ENCODE data around the gene LYL1.

DNA sequence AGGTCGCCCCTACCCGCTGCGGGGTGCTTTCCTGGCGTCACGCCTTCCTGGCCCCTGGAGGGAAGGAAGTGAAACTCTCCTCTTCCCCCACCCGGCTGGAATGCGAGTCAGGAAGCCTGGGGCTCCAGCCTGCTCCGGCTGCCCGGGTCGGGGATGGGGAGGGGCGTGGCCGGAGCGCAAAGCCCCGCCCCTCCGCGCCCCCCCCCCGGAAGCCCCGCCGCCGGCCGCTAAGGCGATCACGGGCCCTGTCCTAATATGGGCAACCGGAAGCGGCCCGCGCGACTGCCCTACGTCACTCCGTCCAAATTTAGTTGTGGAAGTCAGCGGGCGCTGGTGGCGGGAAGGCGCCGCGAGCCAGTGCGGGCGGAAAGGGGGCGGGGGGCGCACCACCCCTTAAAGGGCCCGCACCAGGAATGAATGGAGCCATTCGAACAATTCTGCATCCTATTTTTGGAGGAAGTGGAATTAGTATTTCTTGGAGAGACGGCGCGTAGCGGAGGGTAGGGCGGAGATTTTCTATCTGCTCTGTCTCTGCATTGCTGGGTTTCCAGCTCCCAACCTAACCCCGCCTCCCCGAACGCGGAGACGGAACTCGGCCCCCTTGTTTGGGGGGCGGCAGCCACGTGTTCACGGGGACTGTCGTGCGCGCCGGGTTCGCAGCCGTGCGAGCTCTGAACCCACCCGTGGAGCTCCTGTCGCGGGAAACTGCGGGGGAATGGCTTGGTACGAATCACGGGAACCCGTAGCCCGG is 49.1 kb upstream of the LYL1 start:
- no peak for TF ChIP-seq ZNF274 (IDR thresholded peaks at IDR 0.05; ENCODE audit: borderline replicate concordance, low read depth, low read length)
- TF ChIP-seq, protein P1, sequence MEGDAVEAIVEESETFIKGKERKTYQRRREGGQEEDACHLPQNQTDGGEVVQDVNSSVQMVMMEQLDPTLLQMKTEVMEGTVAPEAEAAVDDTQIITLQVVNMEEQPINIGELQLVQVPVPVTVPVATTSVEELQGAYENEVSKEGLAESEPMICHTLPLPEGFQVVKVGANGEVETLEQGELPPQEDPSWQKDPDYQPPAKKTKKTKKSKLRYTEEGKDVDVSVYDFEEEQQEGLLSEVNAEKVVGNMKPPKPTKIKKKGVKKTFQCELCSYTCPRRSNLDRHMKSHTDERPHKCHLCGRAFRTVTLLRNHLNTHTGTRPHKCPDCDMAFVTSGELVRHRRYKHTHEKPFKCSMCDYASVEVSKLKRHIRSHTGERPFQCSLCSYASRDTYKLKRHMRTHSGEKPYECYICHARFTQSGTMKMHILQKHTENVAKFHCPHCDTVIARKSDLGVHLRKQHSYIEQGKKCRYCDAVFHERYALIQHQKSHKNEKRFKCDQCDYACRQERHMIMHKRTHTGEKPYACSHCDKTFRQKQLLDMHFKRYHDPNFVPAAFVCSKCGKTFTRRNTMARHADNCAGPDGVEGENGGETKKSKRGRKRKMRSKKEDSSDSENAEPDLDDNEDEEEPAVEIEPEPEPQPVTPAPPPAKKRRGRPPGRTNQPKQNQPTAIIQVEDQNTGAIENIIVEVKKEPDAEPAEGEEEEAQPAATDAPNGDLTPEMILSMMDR (IDR thresholded peaks at IDR 0.05 in 2 of 3, conservative IDR thresholded peaks at IDR 0.05 in 1 of 3; ENCODE audit: insufficient read depth in 2 of 3, low read depth in 1 of 3, low read length in 3 of 3): peak in 1 of 3 experiments; percentile 18; a peak in 2 of 6 replicates
- TF ChIP-seq NONO (IDR thresholded peaks at IDR 0.05; ENCODE audit: low read depth in 2 of 2, low read length in 1 of 2): no peak; a peak in 1 of 4 replicates
- TF ChIP-seq RB1 (IDR thresholded peaks at IDR 0.05; ENCODE audit: low read depth): peak; percentile 94
- TF ChIP-seq NCOR1 (IDR thresholded peaks at IDR 0.05): peak; percentile 63; the same call in 1 of the 2 replicates
- TF ChIP-seq, protein P2, sequence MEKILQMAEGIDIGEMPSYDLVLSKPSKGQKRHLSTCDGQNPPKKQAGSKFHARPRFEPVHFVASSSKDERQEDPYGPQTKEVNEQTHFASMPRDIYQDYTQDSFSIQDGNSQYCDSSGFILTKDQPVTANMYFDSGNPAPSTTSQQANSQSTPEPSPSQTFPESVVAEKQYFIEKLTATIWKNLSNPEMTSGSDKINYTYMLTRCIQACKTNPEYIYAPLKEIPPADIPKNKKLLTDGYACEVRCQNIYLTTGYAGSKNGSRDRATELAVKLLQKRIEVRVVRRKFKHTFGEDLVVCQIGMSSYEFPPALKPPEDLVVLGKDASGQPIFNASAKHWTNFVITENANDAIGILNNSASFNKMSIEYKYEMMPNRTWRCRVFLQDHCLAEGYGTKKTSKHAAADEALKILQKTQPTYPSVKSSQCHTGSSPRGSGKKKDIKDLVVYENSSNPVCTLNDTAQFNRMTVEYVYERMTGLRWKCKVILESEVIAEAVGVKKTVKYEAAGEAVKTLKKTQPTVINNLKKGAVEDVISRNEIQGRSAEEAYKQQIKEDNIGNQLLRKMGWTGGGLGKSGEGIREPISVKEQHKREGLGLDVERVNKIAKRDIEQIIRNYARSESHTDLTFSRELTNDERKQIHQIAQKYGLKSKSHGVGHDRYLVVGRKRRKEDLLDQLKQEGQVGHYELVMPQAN (IDR thresholded peaks at IDR 0.05; ENCODE audit: borderline replicate concordance): peak; percentile 83
- TF ChIP-seq, protein P3, sequence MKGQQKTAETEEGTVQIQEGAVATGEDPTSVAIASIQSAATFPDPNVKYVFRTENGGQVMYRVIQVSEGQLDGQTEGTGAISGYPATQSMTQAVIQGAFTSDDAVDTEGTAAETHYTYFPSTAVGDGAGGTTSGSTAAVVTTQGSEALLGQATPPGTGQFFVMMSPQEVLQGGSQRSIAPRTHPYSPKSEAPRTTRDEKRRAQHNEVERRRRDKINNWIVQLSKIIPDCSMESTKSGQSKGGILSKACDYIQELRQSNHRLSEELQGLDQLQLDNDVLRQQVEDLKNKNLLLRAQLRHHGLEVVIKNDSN (CRISPR knock-in tag; IDR thresholded peaks at IDR 0.05): peak; percentile 63
- TF ChIP-seq ZFP30 (CRISPR knock-in tag; IDR thresholded peaks at IDR 0.05; ENCODE audit: borderline replicate concordance): no peak
- TF ChIP-seq RBBP5 (IDR thresholded peaks at IDR 0.05; ENCODE audit: borderline replicate concordance, insufficient read depth, low read length, poor library complexity, severe bottlenecking): no peak
- TF ChIP-seq, protein P4, sequence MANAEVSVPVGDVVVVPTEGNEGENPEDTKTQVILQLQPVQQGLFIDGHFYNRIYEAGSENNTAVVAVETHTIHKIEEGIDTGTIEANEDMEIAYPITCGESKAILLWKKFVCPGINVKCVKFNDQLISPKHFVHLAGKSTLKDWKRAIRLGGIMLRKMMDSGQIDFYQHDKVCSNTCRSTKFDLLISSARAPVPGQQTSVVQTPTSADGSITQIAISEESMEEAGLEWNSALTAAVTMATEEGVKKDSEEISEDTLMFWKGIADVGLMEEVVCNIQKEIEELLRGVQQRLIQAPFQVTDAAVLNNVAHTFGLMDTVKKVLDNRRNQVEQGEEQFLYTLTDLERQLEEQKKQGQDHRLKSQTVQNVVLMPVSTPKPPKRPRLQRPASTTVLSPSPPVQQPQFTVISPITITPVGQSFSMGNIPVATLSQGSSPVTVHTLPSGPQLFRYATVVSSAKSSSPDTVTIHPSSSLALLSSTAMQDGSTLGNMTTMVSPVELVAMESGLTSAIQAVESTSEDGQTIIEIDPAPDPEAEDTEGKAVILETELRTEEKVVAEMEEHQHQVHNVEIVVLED (CRISPR knock-in tag; IDR thresholded peaks at IDR 0.05): peak; percentile 69
- no peak for TF ChIP-seq NR2F6 (CRISPR knock-in tag; IDR thresholded peaks at IDR 0.05)
- TF ChIP-seq EP400 (IDR thresholded peaks at IDR 0.05): peak; percentile 91
- TF ChIP-seq, protein P5, sequence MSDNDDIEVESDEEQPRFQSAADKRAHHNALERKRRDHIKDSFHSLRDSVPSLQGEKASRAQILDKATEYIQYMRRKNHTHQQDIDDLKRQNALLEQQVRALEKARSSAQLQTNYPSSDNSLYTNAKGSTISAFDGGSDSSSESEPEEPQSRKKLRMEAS (CRISPR knock-in tag; IDR thresholded peaks at IDR 0.05): peak; percentile 84
- no peak for TF ChIP-seq SMC3 (conservative IDR thresholded peaks at IDR 0.05; ENCODE audit: insufficient read depth, low read depth, low read length)

Data from K562 (cell line).